Measurements from ENCODE around the gene NTM.

The NTM gene

GRCh38 chr11:131750692-131751091 lies 380.3 kb downstream of the NTM start:
- DNase-seq, result no peak

- DNase-seq, result no peak
These were observed 384.3 kb downstream of the NTM start for GRCh38 chr11:131754671-131755070.

GRCh38 chr11:131756479-131757110 lies 386.2 kb downstream of the NTM start:
- no peak for DNase-seq

GRCh38 chr11:131758726-131759125 lies 388.3 kb downstream of the NTM start:
- DNase-seq, result no peak

- DNase-seq, result no peak
These were observed 388.7 kb downstream of the NTM start for GRCh38 chr11:131759140-131759539.

- no peak for DNase-seq
These were observed 390.0 kb downstream of the NTM start for GRCh38 chr11:131760091-131761061.

GRCh38 chr11:131762346-131763110 lies 392.1 kb downstream of the NTM start:
- DNase-seq, result no peak

- no peak for DNase-seq
These were observed 392.9 kb downstream of the NTM start for GRCh38 chr11:131763193-131763890.

GRCh38 chr11:131764126-131764525 lies 393.7 kb downstream of the NTM start:
- no peak for DNase-seq

- no peak for DNase-seq
These were observed 394.2 kb downstream of the NTM start for GRCh38 chr11:131764649-131765048.

- no peak for DNase-seq
These were observed 396.2 kb downstream of the NTM start for GRCh38 chr11:131766637-131767036.

GRCh38 chr11:131767421-131767820 lies 397.0 kb downstream of the NTM start:
- no peak for DNase-seq

GRCh38 chr11:131770801-131771200 lies 400.4 kb downstream of the NTM start:
- DNase-seq, result no peak

GRCh38 chr11:131771471-131771870 lies 401.1 kb downstream of the NTM start:
- DNase-seq, result no peak

- no peak for DNase-seq
These were observed 403.2 kb downstream of the NTM start for GRCh38 chr11:131773626-131774025.

- DNase-seq, result no peak
These were observed 405.8 kb downstream of the NTM start for GRCh38 chr11:131776211-131776610.

- DNase-seq, result no peak
These were observed 415.4 kb downstream of the NTM start for GRCh38 chr11:131785801-131786200.

GRCh38 chr11:131787119-131787518 lies 416.7 kb downstream of the NTM start:
- no peak for DNase-seq

- DNase-seq, result no peak
These were observed 420.2 kb downstream of the NTM start for GRCh38 chr11:131790586-131790985.

GRCh38 chr11:131792243-131792642 lies 421.8 kb downstream of the NTM start:
- no peak for DNase-seq

GRCh38 chr11:131796089-131796488 lies 425.7 kb downstream of the NTM start:
- DNase-seq, result no peak

GRCh38 chr11:131796541-131796940 lies 426.1 kb downstream of the NTM start:
- DNase-seq, result no peak

GRCh38 chr11:131800452-131800851 lies 430.0 kb downstream of the NTM start:
- no peak for DNase-seq

Data from NCI-H1436 treated with DMSO at 0.1 percent for 48 hours (cell line).